HCT116 (cell line): ENCODE data around the gene VANGL2. TPM values are rescaled to one million over a fixed set of nuclear protein-coding genes. Genes with fewer than 3 reads are reported as not detected.
"Not testable (repeated sequence)": the region's sequence is repeated elsewhere in the genome, so short reads cannot be mapped to it uniquely, and the experiment has no call there.

Experiments used
- ATAC-seq: fragments of 200-7000 bp; cut with Tn5 transposase; 2 replicates; pipeline ENCODE4 v1.9.1; 2020; ENCODE audit warnings: mild to moderate bottlenecking, moderate library complexity
- BruUV-seq: library from RNA; stranded (reverse); fragments of 400-500 nt; replicated peaks from 2 replicates; lab custom pipeline; 2021; lab: Mats Ljungman, UMichigan
- CTCF ChIA-PET: fragments of 300-600 bp; sonication (Branson Sonifier 250); formaldehyde crosslinking; loops from one replicate; lab custom pipeline; 2021; ENCODE audit warnings: antibody characterized with exemption; lab: Charles Lee
- POLR2A ChIA-PET: fragments of 300-600, 350-600 bp; sonication (Branson Sonifier 250); formaldehyde crosslinking; loops from one replicate; lab custom pipeline; 2021; ENCODE audit warnings: antibody characterized with exemption; lab: Charles Lee
- RAD21 ChIA-PET, 2 experiments: fragments of 300-600 bp; sonication (Branson Sonifier 250); formaldehyde crosslinking; loops; one replicate each; lab custom pipeline; 2023; ENCODE audit warnings: low total read pairs in 2 of 2; ENCODE audit not compliant: uncharacterized antibody in 2 of 2, unreplicated experiment in 2 of 2, low non-redundant PET in 1 of 2; lab: Charles Lee
- DNase-seq: peaks from one replicate; pipeline ENCODE4 v3.0.0-alpha.2; 2010; ENCODE audit warnings: low read depth, low spot score
- H2AFZ ChIP-seq: fragments of 200-600 bp; shearing (Covaris generic), sonication (generic); 2 replicates; pipeline ENCODE4 v1.6.1; 2017; ENCODE audit warnings: low read depth, mixed run types, mixed read lengths, antibody characterized with exemption, low read length; ENCODE audit not compliant: poor library complexity, severe bottlenecking
- H3K27ac ChIP-seq: 2 replicates; pipeline ENCODE4 v1.5.1; 2012; ENCODE audit warnings: low read depth, low read length
- H3K27me3 ChIP-seq: fragments of 200-600 bp; sonication (generic); 2 replicates; pipeline ENCODE4 v1.6.1; 2016; ENCODE audit warnings: mixed run types, low read length, mixed read lengths; ENCODE audit not compliant: insufficient read depth
- H3K36me3 ChIP-seq, 2 experiments: fragments of 200-500 bp in 1 of 2; fragments of 200-600 bp in 1 of 2; sonication (Bioruptor generic) in 1 of 2; sonication (generic) in 1 of 2; 2 replicates each; pipeline versions ENCODE4 v1.5.1 to v1.6.1; 2014 to 2016; ENCODE audit warnings: low read length in 2 of 2, inconsistent platforms in 1 of 2, mixed read lengths in 1 of 2, mixed run types in 1 of 2; ENCODE audit not compliant: insufficient read depth in 2 of 2, control insufficient read depth in 1 of 2
- H3K4me1 ChIP-seq, 2 experiments: fragments of 200-600 bp in 1 of 2; sonication (generic) in 1 of 2; 2 replicates each; pipeline versions ENCODE4 v1.5.1 to v1.6.1; 2012 to 2017; ENCODE audit warnings: low read length in 2 of 2, inconsistent platforms in 1 of 2, mild to moderate bottlenecking in 1 of 2, mixed read lengths in 1 of 2, mixed run types in 1 of 2, moderate library complexity in 1 of 2; ENCODE audit not compliant: insufficient read depth in 2 of 2, control insufficient read depth in 1 of 2
- H3K4me2 ChIP-seq: fragments of 200-600 bp; sonication (generic); 2 replicates; pipeline ENCODE4 v1.6.1; 2017; ENCODE audit warnings: mixed run types, low read length, mixed read lengths
- H3K4me3 ChIP-seq, 2 experiments: fragments of 200-600 bp in 1 of 2; sonication (generic) in 1 of 2; replicated peaks in 1 of 2; 2 replicates each; pipeline ENCODE4 v1.5.1; 2011 to 2016; ENCODE audit warnings: low read length in 2 of 2, control low read depth in 1 of 2, low read depth in 1 of 2, mild to moderate bottlenecking in 1 of 2, mixed read lengths in 1 of 2, mixed run types in 1 of 2
- H3K79me2 ChIP-seq: fragments of 200-600 bp; sonication (generic); 2 replicates; pipeline ENCODE4 v1.6.1; 2017; ENCODE audit warnings: mild to moderate bottlenecking, mixed run types, low read length, moderate library complexity, mixed read lengths; ENCODE audit not compliant: insufficient read depth
- H3K9ac ChIP-seq: fragments of 200-600 bp; sonication (generic); 2 replicates; pipeline ENCODE4 v1.6.1; 2016; ENCODE audit warnings: low read length, mixed read lengths
- H3K9me2 ChIP-seq: fragments of 200-600 bp; sonication (generic), shearing (Covaris generic); 2 replicates; pipeline ENCODE4 v1.6.1; 2017; ENCODE audit warnings: mixed run types, mild to moderate bottlenecking, moderate library complexity; ENCODE audit not compliant: insufficient read depth
- H3K9me3 ChIP-seq, 2 experiments: fragments of 200-500 bp in 1 of 2; fragments of 200-600 bp in 1 of 2; sonication (Bioruptor generic) in 1 of 2; sonication (generic) in 1 of 2; 2 replicates each; pipeline ENCODE4 v1.6.1; 2014 to 2017; ENCODE audit warnings: low read length in 2 of 2, mixed read lengths in 2 of 2, inconsistent platforms in 1 of 2, low read depth in 1 of 2, mild to moderate bottlenecking in 1 of 2, mixed run types in 1 of 2, moderate library complexity in 1 of 2; ENCODE audit not compliant: control insufficient read depth in 1 of 2, insufficient read depth in 1 of 2
- H4K20me1 ChIP-seq: fragments of 200-600 bp; sonication (generic), shearing (Covaris generic); 2 replicates; pipeline ENCODE4 v1.6.1; 2017; ENCODE audit warnings: mixed run types, mild to moderate bottlenecking, moderate library complexity; ENCODE audit not compliant: insufficient read depth
- ZBTB33 ChIP-seq: IDR thresholded peaks from 2 replicates; pipeline ENCODE4 v1.6.1; 2011; ENCODE audit warnings: mild to moderate bottlenecking, low read length, moderate library complexity; ENCODE audit not compliant: insufficient replicate concordance; ENCODE audit errors: extremely low read depth
- intact Hi-C: fragments of 100-400 bp; cut with micrococcal nuclease; formaldehyde crosslinking; loops from 2 replicates; pipeline ENCODE4 v1.10.0; 2022
- total RNA-seq: library from RNA; stranded (reverse); gene quantifications from one replicate; pipeline ENCODE4 v1.2.1, GENCODE V29; 2021; ENCODE audit not compliant: unreplicated experiment

VANGL2 gene
- total RNA-seq, 1 experiment from 2014 or later, result 1.1 TPM

DNA sequence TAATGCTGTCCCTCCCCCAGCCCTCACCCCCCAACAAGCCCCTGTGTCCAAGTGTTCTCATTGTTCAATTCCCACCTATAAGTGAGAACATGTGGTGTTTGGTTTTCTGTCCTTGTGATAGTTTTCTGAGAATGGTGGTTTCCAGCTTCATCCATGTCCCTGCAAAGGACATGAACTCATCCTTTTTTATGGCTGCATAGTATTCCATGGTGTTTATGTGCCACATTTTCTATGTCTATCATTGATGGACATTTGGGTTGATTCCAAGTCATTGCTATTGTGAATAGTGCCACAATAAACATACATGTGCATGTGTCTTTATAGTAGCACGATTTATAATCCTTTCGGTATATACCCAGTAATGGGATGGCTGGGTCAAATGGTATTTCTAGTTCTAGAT is 15.6 kb upstream of the VANGL2 start:
- ATAC-seq, CTCF ChIA-PET, H4K20me1 ChIP-seq, POLR2A ChIA-PET, H3K9me2 ChIP-seq, H3K79me2 ChIP-seq, H3K4me2 ChIP-seq, H3K27ac ChIP-seq, H3K4me3 ChIP-seq, H3K9ac ChIP-seq, H3K27me3 ChIP-seq, RAD21 ChIA-PET, H2AFZ ChIP-seq, H3K4me1 ChIP-seq, BruUV-seq, intact Hi-C loops, DNase-seq, H3K36me3 ChIP-seq, H3K9me3 ChIP-seq: not testable (repeated sequence)

- H3K27ac ChIP-seq, H3K4me3 ChIP-seq, DNase-seq, H3K36me3 ChIP-seq, H3K9me2 ChIP-seq, H3K27me3 ChIP-seq, RAD21 ChIA-PET, H3K4me2 ChIP-seq, H2AFZ ChIP-seq, H3K4me1 ChIP-seq, CTCF ChIA-PET, H3K9ac ChIP-seq, intact Hi-C loops, H4K20me1 ChIP-seq, ATAC-seq, BruUV-seq, H3K79me2 ChIP-seq, H3K9me3 ChIP-seq: not testable (repeated sequence)
- POLR2A ChIA-PET, result interaction anchor here (0.7 kb wide), 1 partner anchor 35 kb away, joined by 3 read pairs; no protein-coding TSS in a partner anchor
Measured at GRCh38 chr1:160388406-160388805, 12.0 kb upstream of the VANGL2 start.

GRCh38 chr1:160394673-160395072 is 5.7 kb upstream of the VANGL2 start:
- ChIA-PET POLR2A (no interaction called here), RAD21 (no interaction called here), CTCF (interaction anchor here (3.1 kb wide), 1 partner anchor 18 kb away, joined by 8 read pairs; no protein-coding TSS in a partner anchor)
- Histone ChIP-seq H3K27me3 (no peaks in the 10 kb centered on the region), H3K27ac (no peak overlapping the region), H3K9me3 (no peaks in the 10 kb centered on the region), H3K4me3 (no peak overlapping the region), H3K79me2 (no peaks in the 10 kb centered on the region), H4K20me1 (no peaks in the 10 kb centered on the region), H3K36me3 (no peaks in the 10 kb centered on the region), H3K9ac (no peak overlapping the region), H3K9me2 (no peaks in the 10 kb centered on the region), H2AFZ (no peak overlapping the region), H3K4me1 (peaks cover 0 to 6% of the 10 kb centered on the region in 2 experiments; a peak in 1 of 4 replicates), H3K4me2 (no peak overlapping the region)
- intact Hi-C loops, result no loop called here
- no peak for DNase-seq
- BruUV-seq, result no TSS peak
- no peak for TF ChIP-seq ZBTB33
- no peak for ATAC-seq
